HFFc6 (cell line): ENCODE data around the gene AGAP3. TPM values are rescaled to one million over a fixed set of nuclear protein-coding genes. Genes with fewer than 3 reads are reported as not detected.

Experiments used
- DNase-seq: peaks from one replicate; pipeline ENCODE4 v3.0.0-alpha.2; 2018
- H3K27ac Mint-ChIP-seq: 2 replicates; pipeline ENCODE4 v1.8.0; 2020; ENCODE audit warnings: mild to moderate bottlenecking, mixed read lengths
- H3K27me3 Mint-ChIP-seq: 2 replicates; pipeline ENCODE4 v1.8.0; 2021; ENCODE audit warnings: mild to moderate bottlenecking, moderate library complexity, mixed read lengths; ENCODE audit not compliant: insufficient read depth
- H3K36me3 Mint-ChIP-seq: 2 replicates; pipeline ENCODE4 v1.8.0; 2021; ENCODE audit warnings: low read depth, mixed read lengths
- H3K4me1 Mint-ChIP-seq: 2 replicates; pipeline ENCODE4 v1.8.0; 2020; ENCODE audit warnings: low read depth, mixed read lengths
- H3K4me3 Mint-ChIP-seq: 2 replicates; pipeline ENCODE4 v1.8.0; 2020; ENCODE audit warnings: mild to moderate bottlenecking, moderate library complexity, mixed read lengths
- H3K9me3 Mint-ChIP-seq: 2 replicates; pipeline ENCODE4 v1.8.0; 2020; ENCODE audit warnings: mild to moderate bottlenecking, mixed read lengths
- total RNA-seq, 6 experiments: library from RNA; stranded (reverse); fragmentation: NEBNext Ultra II Directional; extraction: Animal tissue kit (Norgen Biotek cat#: 25700); gene quantifications; 2 replicates in 1 of 6; 3 replicates in 5 of 6; pipeline ENCODE4 v1.2.3, GENCODE V29; 2021
- TF ChIP-seq, protein P1 (sequence below): fragments of 200-600 bp; sonication (generic); IDR thresholded peaks from 2 replicates; pipeline ENCODE4 v1.5.0; 2021; ENCODE audit warnings: antibody characterized with exemption, mild to moderate bottlenecking

AGAP3 gene
- total RNA-seq, 6 experiments from 2014 or later: 73.3 to 104 (median 82.2) TPM

DNA sequence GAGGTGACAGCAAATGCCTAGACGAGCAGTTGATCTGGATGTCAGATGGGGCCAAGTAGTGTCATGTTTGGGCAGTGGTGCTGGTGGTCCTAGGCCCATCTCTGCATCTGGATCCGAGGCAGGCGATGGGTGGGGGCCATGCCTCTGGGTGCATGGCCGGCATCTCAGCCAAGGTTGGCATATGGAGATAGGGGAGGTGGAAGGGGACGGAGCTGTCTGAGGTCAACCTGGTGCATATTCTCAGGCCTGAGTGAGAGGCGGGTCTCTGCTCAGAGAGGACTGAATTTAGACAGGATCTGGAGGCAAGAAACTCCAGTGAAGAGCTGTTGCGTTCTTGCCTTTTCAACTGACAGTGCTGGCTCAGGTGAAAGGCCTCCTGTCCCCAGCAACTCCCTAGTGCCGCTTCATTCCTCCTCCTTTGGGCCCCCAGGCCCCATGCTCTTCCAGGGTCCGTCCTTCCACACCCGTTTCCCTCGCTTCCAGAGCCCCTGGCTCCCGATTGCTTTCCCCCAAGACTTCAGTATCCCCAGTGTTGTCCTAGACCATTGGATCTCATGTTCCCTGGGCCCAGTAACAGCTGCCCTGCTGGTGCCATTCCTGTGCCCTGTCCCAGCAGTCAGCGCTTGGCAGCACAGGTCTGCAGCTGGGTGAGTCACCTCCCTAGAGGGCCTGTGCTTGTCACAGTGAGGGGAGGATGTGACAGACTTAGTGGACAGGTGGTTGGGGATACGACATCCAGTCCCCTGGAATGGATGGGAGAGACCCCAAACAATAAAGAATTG is 48.7 kb downstream of the AGAP3 start:
- Mint-ChIP-seq H3K36me3 (no peaks in the 10 kb centered on the region), H3K9me3 (no peaks in the 10 kb centered on the region), H3K4me1 (no peaks in the 10 kb centered on the region), H3K27ac (no peak overlapping the region), H3K27me3 (peaks cover 3% of the 10 kb centered on the region), H3K4me3 (no peak overlapping the region)
- TF ChIP-seq, protein P1, sequence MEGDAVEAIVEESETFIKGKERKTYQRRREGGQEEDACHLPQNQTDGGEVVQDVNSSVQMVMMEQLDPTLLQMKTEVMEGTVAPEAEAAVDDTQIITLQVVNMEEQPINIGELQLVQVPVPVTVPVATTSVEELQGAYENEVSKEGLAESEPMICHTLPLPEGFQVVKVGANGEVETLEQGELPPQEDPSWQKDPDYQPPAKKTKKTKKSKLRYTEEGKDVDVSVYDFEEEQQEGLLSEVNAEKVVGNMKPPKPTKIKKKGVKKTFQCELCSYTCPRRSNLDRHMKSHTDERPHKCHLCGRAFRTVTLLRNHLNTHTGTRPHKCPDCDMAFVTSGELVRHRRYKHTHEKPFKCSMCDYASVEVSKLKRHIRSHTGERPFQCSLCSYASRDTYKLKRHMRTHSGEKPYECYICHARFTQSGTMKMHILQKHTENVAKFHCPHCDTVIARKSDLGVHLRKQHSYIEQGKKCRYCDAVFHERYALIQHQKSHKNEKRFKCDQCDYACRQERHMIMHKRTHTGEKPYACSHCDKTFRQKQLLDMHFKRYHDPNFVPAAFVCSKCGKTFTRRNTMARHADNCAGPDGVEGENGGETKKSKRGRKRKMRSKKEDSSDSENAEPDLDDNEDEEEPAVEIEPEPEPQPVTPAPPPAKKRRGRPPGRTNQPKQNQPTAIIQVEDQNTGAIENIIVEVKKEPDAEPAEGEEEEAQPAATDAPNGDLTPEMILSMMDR: no peak
- no peak for DNase-seq

DNA sequence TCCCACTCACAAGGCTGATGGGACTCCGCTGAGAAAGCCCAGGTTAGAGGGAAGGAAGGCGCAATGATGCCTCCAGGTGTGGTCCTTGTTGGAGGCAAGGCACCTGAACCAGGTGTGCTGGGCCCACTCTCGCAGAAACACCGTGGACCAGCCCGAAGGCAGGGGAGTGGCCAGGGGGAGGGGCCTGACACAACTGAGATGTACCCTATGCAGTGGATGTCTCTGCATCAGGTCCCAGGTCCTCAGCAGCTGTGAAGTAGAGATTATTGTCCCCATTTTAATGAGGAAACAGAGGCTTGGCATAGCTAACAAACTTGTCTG is 49.2 kb downstream of the AGAP3 start:
- no peak overlapping the region for H3K27ac Mint-ChIP-seq
- H3K36me3 Mint-ChIP-seq: peaks cover 2% of the 10 kb centered on the region; the same call in 1 of the 2 replicates
- H3K27me3 Mint-ChIP-seq: peaks cover 3% of the 10 kb centered on the region
- no peaks in the 10 kb centered on the region for H3K4me1 Mint-ChIP-seq
- DNase-seq: no peak
- no peaks in the 10 kb centered on the region for H3K9me3 Mint-ChIP-seq
- H3K4me3 Mint-ChIP-seq: no peak overlapping the region
- TF ChIP-seq, protein P1: no peak

DNA sequence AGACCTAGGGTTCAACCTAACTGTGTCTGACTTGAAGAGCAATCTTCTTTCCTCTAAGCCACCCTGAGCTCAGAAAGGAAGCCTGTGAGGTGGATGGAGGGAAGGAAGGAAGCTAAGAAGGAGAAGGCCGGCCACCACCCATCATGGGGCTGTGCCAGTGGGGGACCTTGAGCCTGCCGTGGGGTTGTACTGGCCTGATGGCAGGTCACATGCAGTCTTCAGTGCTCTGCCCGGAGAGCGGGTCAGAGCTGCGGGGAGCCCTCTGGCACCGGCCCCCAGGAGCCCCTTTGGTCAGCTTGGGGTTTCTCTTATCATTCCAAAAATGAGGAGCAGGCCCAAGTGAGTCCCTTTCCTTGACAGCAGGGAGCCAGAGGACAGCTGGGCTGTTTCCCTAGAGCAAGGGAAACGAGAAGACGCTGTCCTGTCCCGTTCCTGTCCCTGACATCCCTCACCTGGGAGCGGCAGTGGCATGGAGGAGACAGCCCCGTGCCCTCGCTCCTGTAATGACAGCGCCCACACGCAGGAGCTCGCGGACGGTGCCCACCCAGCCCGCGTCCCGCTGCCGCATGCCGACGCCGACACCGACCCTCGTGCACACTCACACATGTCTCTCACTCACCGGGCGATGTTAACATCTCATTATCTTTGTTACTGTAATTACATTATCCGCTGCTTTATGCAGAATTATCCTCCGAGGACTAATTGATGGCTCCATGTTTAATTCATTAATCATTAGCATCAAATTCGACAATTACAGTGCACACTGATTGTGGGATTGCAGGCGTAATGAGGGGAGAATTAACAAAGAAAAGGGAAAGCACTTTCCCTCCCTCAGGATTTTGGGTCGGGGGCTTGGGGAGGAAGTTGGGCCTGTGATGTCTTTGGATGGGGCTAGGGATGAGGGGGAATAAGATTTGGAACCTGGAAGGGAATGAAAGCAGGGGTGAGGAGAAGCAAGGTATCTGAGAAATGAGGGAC is 49.9 kb downstream of the AGAP3 start:
- H3K4me1 Mint-ChIP-seq: no peaks in the 10 kb centered on the region
- H3K9me3 Mint-ChIP-seq: no peaks in the 10 kb centered on the region
- no peak overlapping the region for H3K4me3 Mint-ChIP-seq
- peaks cover 3% of the 10 kb centered on the region for H3K27me3 Mint-ChIP-seq
- peaks cover 5% of the 10 kb centered on the region; the same call in 1 of the 2 replicates for H3K36me3 Mint-ChIP-seq
- DNase-seq: no peak
- H3K27ac Mint-ChIP-seq: no peak overlapping the region
- TF ChIP-seq, protein P1: no peak

DNA sequence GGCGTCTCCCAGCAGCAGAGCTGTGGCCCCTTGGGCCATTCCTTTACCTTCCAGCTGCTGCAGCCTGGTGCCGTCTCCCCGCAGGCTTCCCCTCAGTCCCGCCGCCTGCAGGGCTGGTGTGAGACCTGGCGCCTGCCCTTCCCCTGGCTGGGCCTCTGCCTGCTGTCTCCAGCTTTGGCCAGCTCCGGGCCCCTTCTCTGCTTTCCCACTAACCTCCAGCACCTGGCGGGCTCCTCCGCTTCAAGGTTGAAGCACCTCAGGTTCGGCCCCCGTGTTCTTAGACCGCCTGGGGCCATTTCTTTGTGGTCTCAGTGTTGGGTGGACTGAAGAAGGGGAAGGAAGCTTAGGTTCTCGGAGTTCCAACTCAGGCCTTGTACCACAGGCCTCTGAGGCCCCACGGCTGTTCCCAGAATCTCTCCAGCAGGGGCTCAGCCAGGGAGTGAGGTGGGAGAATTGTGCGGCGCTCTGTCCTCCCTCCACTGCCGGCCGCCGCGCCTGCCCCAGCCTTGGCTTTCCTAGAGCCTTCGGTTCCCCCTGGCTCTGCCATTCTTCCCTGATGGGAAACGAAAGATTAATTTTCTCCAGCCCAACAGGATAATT is 50.9 kb downstream of the AGAP3 start:
- Mint-ChIP-seq H3K36me3 (peaks cover 5% of the 10 kb centered on the region; the same call in 1 of the 2 replicates), H3K4me1 (no peaks in the 10 kb centered on the region), H3K27me3 (peaks cover 5% of the 10 kb centered on the region), H3K9me3 (no peaks in the 10 kb centered on the region), H3K27ac (no peak overlapping the region), H3K4me3 (no peak overlapping the region)
- TF ChIP-seq, protein P1: no peak
- DNase-seq: no peak

DNA sequence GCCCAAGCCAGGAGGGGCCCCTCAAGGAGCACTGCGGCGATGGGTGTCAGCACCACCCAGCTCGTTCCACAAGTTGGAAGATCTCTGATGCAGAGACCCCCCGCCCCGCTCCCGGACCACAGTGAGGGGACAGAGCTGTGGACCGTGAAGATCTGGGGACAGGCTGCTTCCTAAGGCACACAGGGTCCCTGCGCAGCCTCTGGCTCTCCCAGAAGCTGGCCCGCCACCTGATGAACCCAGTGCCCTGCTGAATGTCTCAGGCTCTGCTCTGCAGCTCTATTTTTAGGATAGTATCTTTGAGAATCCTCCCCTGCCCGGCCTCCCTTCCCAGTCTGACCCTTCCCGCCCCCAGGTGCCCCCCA is 51.5 kb downstream of the AGAP3 start:
- Mint-ChIP-seq H3K27ac (no peak overlapping the region), H3K4me3 (no peak overlapping the region), H3K4me1 (no peaks in the 10 kb centered on the region), H3K27me3 (peaks cover 5% of the 10 kb centered on the region), H3K9me3 (no peaks in the 10 kb centered on the region), H3K36me3 (peaks cover 5% of the 10 kb centered on the region; the same call in 1 of the 2 replicates)
- TF ChIP-seq, protein P1: no peak
- no peak for DNase-seq
